ENCODE measurements around the gene TSPAN14.

DNA sequence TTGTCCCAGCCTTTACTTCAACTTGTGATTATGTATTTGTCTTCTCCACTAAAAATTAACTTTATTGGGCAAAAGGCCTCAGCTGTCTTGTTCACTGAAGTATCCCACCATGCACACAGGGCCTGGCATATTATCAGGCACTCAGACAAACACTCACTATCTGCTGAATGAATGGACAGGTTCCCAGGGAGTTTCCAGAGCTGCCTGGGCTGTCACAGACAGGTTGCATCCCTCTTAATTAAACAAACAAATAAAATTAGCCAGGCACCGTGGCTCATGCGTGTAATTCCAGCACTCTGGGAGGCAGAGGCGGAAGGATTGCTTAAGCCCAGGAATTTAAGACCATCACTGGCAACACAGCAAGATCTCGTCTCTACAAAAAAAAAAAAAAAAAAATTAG is 1.5 kb upstream of the TSPAN14 start:
- no peak for TF ChIP-seq CTCF (conservative IDR thresholded peaks at IDR 0.05 in 1 of 2, IDR thresholded peaks at IDR 0.05 in 1 of 2; ENCODE audit: low read depth in 1 of 2, low read length in 2 of 2)
- no peak for TF ChIP-seq EZH2 (IDR thresholded peaks at IDR 0.05; ENCODE audit: low read length, missing control alignments)
